IPS-20b (cell line): Measurements from ENCODE around the gene KSR2.

ENCODE experiments used
- H3K27ac ChIP-seq: one replicate; pipeline ENCODE4 v1.5.1; 2013; ENCODE audit warnings: low read length
- H3K27me3 ChIP-seq: 2 replicates; pipeline ENCODE4 v1.6.1; 2013; ENCODE audit warnings: mild to moderate bottlenecking, low read length, inconsistent platforms; ENCODE audit not compliant: insufficient read depth
- H3K36me3 ChIP-seq: 2 replicates; pipeline ENCODE4 v1.6.1; 2013; ENCODE audit warnings: low read depth, mild to moderate bottlenecking, inconsistent platforms, low read length, moderate library complexity; ENCODE audit not compliant: insufficient read depth
- H3K4me1 ChIP-seq: 2 replicates; pipeline ENCODE4 v1.6.1; 2013; ENCODE audit warnings: mild to moderate bottlenecking, control low read depth, inconsistent platforms, low read length, moderate library complexity; ENCODE audit not compliant: insufficient read depth
- H3K4me3 ChIP-seq: 2 replicates; pipeline ENCODE4 v1.5.1; 2013; ENCODE audit warnings: mild to moderate bottlenecking, low read length, inconsistent platforms
- H3K9ac ChIP-seq: 2 replicates; pipeline ENCODE4 v1.6.1; 2013; ENCODE audit warnings: low read depth, mild to moderate bottlenecking, inconsistent platforms, low read length, moderate library complexity
- H3K9me3 ChIP-seq: 2 replicates; pipeline ENCODE4 v1.6.1; 2013; ENCODE audit warnings: mild to moderate bottlenecking, low read depth, low read length, inconsistent platforms; ENCODE audit not compliant: insufficient read depth

Gene KSR2

GRCh38 chr12:117499759-117500485 is 468.9 kb downstream of the KSR2 start:
- Histone ChIP-seq H3K9ac (no peak overlapping the region), H3K27me3 (no peaks in the 10 kb centered on the region), H3K9me3 (no peaks in the 10 kb centered on the region), H3K4me3 (no peak overlapping the region), H3K36me3 (no peaks in the 10 kb centered on the region), H3K27ac (no peak overlapping the region), H3K4me1 (peaks cover 6% of the 10 kb centered on the region; the same call in 1 of the 2 replicates)

- H3K4me3 ChIP-seq = no peak overlapping the region
- H3K36me3 ChIP-seq = no peaks in the 10 kb centered on the region
- H3K9me3 ChIP-seq = no peaks in the 10 kb centered on the region
- H3K9ac ChIP-seq = no peak overlapping the region
- peaks cover 7% of the 10 kb centered on the region; the same call in 1 of the 2 replicates for H3K4me1 ChIP-seq
- no peaks in the 10 kb centered on the region for H3K27me3 ChIP-seq
- H3K27ac ChIP-seq = no peak overlapping the region
Observed at GRCh38 chr12:117498880-117499279, 469.9 kb downstream of the KSR2 start.

- no peak overlapping the region for H3K27ac ChIP-seq
- H3K9me3 ChIP-seq = no peaks in the 10 kb centered on the region
- H3K9ac ChIP-seq = no peak overlapping the region
- H3K27me3 ChIP-seq = no peaks in the 10 kb centered on the region
- H3K4me1 ChIP-seq = peaks cover 7% of the 10 kb centered on the region; the same call in 1 of the 2 replicates
- no peaks in the 10 kb centered on the region for H3K36me3 ChIP-seq
- H3K4me3 ChIP-seq = no peak overlapping the region
Observed at GRCh38 chr12:117498256-117498655, 470.5 kb downstream of the KSR2 start.

GRCh38 chr12:117497407-117497806 is 471.4 kb downstream of the KSR2 start:
- no peak overlapping the region for H3K9ac ChIP-seq
- no peak overlapping the region for H3K4me3 ChIP-seq
- no peaks in the 10 kb centered on the region for H3K36me3 ChIP-seq
- peaks cover 7% of the 10 kb centered on the region; the same call in 1 of the 2 replicates for H3K4me1 ChIP-seq
- no peaks in the 10 kb centered on the region for H3K9me3 ChIP-seq
- no peaks in the 10 kb centered on the region for H3K27me3 ChIP-seq
- H3K27ac ChIP-seq = no peak overlapping the region

- H3K27ac ChIP-seq = no peak overlapping the region
- H3K9me3 ChIP-seq = no peaks in the 10 kb centered on the region
- H3K9ac ChIP-seq = no peak overlapping the region
- no peaks in the 10 kb centered on the region for H3K27me3 ChIP-seq
- H3K4me3 ChIP-seq = no peak overlapping the region
- peaks cover 7% of the 10 kb centered on the region; the same call in 1 of the 2 replicates for H3K4me1 ChIP-seq
- no peaks in the 10 kb centered on the region for H3K36me3 ChIP-seq
Observed at GRCh38 chr12:117494833-117495655, 473.7 kb downstream of the KSR2 start.

- H3K27me3 ChIP-seq = no peaks in the 10 kb centered on the region
- peaks cover 7% of the 10 kb centered on the region; the same call in 1 of the 2 replicates for H3K4me1 ChIP-seq
- no peak overlapping the region for H3K4me3 ChIP-seq
- no peaks in the 10 kb centered on the region for H3K36me3 ChIP-seq
- H3K9ac ChIP-seq = no peak overlapping the region
- H3K27ac ChIP-seq = no peak overlapping the region
- H3K9me3 ChIP-seq = no peaks in the 10 kb centered on the region
Observed at GRCh38 chr12:117491711-117492110, 477.1 kb downstream of the KSR2 start.

GRCh38 chr12:117490130-117490529 is 478.7 kb downstream of the KSR2 start:
- Histone ChIP-seq H3K4me3 (no peak overlapping the region), H3K9ac (no peak overlapping the region), H3K9me3 (no peaks in the 10 kb centered on the region), H3K4me1 (peaks cover 3% of the 10 kb centered on the region; the same call in 1 of the 2 replicates), H3K27me3 (no peaks in the 10 kb centered on the region), H3K36me3 (no peaks in the 10 kb centered on the region), H3K27ac (no peak overlapping the region)

GRCh38 chr12:117489671-117490070 is 479.1 kb downstream of the KSR2 start:
- Histone ChIP-seq H3K9me3 (no peaks in the 10 kb centered on the region), H3K4me1 (no peaks in the 10 kb centered on the region), H3K27ac (no peak overlapping the region), H3K36me3 (no peaks in the 10 kb centered on the region), H3K4me3 (no peak overlapping the region), H3K9ac (no peak overlapping the region), H3K27me3 (no peaks in the 10 kb centered on the region)

GRCh38 chr12:117486840-117487659 is 481.7 kb downstream of the KSR2 start:
- H3K9me3 ChIP-seq = no peaks in the 10 kb centered on the region
- no peaks in the 10 kb centered on the region for H3K36me3 ChIP-seq
- no peaks in the 10 kb centered on the region for H3K27me3 ChIP-seq
- H3K4me1 ChIP-seq = peaks cover 4% of the 10 kb centered on the region; the same call in 1 of the 2 replicates
- H3K4me3 ChIP-seq = no peak overlapping the region
- H3K27ac ChIP-seq = no peak overlapping the region
- H3K9ac ChIP-seq = no peak overlapping the region

- H3K9me3 ChIP-seq = no peaks in the 10 kb centered on the region
- H3K27me3 ChIP-seq = no peaks in the 10 kb centered on the region
- peaks cover 4% of the 10 kb centered on the region; the same call in 1 of the 2 replicates for H3K4me1 ChIP-seq
- H3K4me3 ChIP-seq = no peak overlapping the region
- no peak overlapping the region for H3K27ac ChIP-seq
- H3K36me3 ChIP-seq = no peaks in the 10 kb centered on the region
- H3K9ac ChIP-seq = no peak overlapping the region
Observed at GRCh38 chr12:117485984-117486839, 482.6 kb downstream of the KSR2 start.

- no peaks in the 10 kb centered on the region for H3K27me3 ChIP-seq
- no peak overlapping the region for H3K9ac ChIP-seq
- H3K27ac ChIP-seq = no peak overlapping the region
- H3K36me3 ChIP-seq = no peaks in the 10 kb centered on the region
- no peak overlapping the region for H3K4me3 ChIP-seq
- no peaks in the 10 kb centered on the region for H3K9me3 ChIP-seq
- peaks cover 4% of the 10 kb centered on the region; the same call in 1 of the 2 replicates for H3K4me1 ChIP-seq
Observed at GRCh38 chr12:117484901-117485300, 483.9 kb downstream of the KSR2 start.
